HCT116 (cell line): ENCODE data around the gene RAB36. TPM values are rescaled to one million over a fixed set of nuclear protein-coding genes. Genes with fewer than 3 reads are reported as not detected.

Source experiments
- ATAC-seq: fragments of 200-7000 bp; cut with Tn5 transposase; 2 replicates; pipeline ENCODE4 v1.9.1; 2020; ENCODE audit warnings: mild to moderate bottlenecking, moderate library complexity
- BruUV-seq: library from RNA; stranded (reverse); fragments of 400-500 nt; replicated peaks from 2 replicates; lab custom pipeline; 2021; lab: Mats Ljungman, UMichigan
- CTCF ChIA-PET: fragments of 300-600 bp; sonication (Branson Sonifier 250); formaldehyde crosslinking; loops from one replicate; lab custom pipeline; 2021; ENCODE audit warnings: antibody characterized with exemption; lab: Charles Lee
- POLR2A ChIA-PET: fragments of 300-600, 350-600 bp; sonication (Branson Sonifier 250); formaldehyde crosslinking; loops from one replicate; lab custom pipeline; 2021; ENCODE audit warnings: antibody characterized with exemption; lab: Charles Lee
- RAD21 ChIA-PET, 2 experiments: fragments of 300-600 bp; sonication (Branson Sonifier 250); formaldehyde crosslinking; loops; one replicate each; lab custom pipeline; 2023; ENCODE audit warnings: low total read pairs in 2 of 2; ENCODE audit not compliant: uncharacterized antibody in 2 of 2, unreplicated experiment in 2 of 2, low non-redundant PET in 1 of 2; lab: Charles Lee
- DNase-seq: peaks from one replicate; pipeline ENCODE4 v3.0.0-alpha.2; 2010; ENCODE audit warnings: low read depth, low spot score
- H2AFZ ChIP-seq: fragments of 200-600 bp; shearing (Covaris generic), sonication (generic); 2 replicates; pipeline ENCODE4 v1.6.1; 2017; ENCODE audit warnings: low read depth, mixed run types, mixed read lengths, antibody characterized with exemption, low read length; ENCODE audit not compliant: poor library complexity, severe bottlenecking
- H3K27ac ChIP-seq: 2 replicates; pipeline ENCODE4 v1.5.1; 2012; ENCODE audit warnings: low read depth, low read length
- H3K27me3 ChIP-seq: fragments of 200-600 bp; sonication (generic); 2 replicates; pipeline ENCODE4 v1.6.1; 2016; ENCODE audit warnings: mixed run types, low read length, mixed read lengths; ENCODE audit not compliant: insufficient read depth
- H3K36me3 ChIP-seq, 2 experiments: fragments of 200-500 bp in 1 of 2; fragments of 200-600 bp in 1 of 2; sonication (Bioruptor generic) in 1 of 2; sonication (generic) in 1 of 2; 2 replicates each; pipeline versions ENCODE4 v1.5.1 to v1.6.1; 2014 to 2016; ENCODE audit warnings: low read length in 2 of 2, inconsistent platforms in 1 of 2, mixed read lengths in 1 of 2, mixed run types in 1 of 2; ENCODE audit not compliant: insufficient read depth in 2 of 2, control insufficient read depth in 1 of 2
- H3K4me1 ChIP-seq, 2 experiments: fragments of 200-600 bp in 1 of 2; sonication (generic) in 1 of 2; 2 replicates each; pipeline versions ENCODE4 v1.5.1 to v1.6.1; 2012 to 2017; ENCODE audit warnings: low read length in 2 of 2, inconsistent platforms in 1 of 2, mild to moderate bottlenecking in 1 of 2, mixed read lengths in 1 of 2, mixed run types in 1 of 2, moderate library complexity in 1 of 2; ENCODE audit not compliant: insufficient read depth in 2 of 2, control insufficient read depth in 1 of 2
- H3K4me2 ChIP-seq: fragments of 200-600 bp; sonication (generic); 2 replicates; pipeline ENCODE4 v1.6.1; 2017; ENCODE audit warnings: mixed run types, low read length, mixed read lengths
- H3K4me3 ChIP-seq, 2 experiments: fragments of 200-600 bp in 1 of 2; sonication (generic) in 1 of 2; replicated peaks in 1 of 2; 2 replicates each; pipeline ENCODE4 v1.5.1; 2011 to 2016; ENCODE audit warnings: low read length in 2 of 2, control low read depth in 1 of 2, low read depth in 1 of 2, mild to moderate bottlenecking in 1 of 2, mixed read lengths in 1 of 2, mixed run types in 1 of 2
- H3K79me2 ChIP-seq: fragments of 200-600 bp; sonication (generic); 2 replicates; pipeline ENCODE4 v1.6.1; 2017; ENCODE audit warnings: mild to moderate bottlenecking, mixed run types, low read length, moderate library complexity, mixed read lengths; ENCODE audit not compliant: insufficient read depth
- H3K9ac ChIP-seq: fragments of 200-600 bp; sonication (generic); 2 replicates; pipeline ENCODE4 v1.6.1; 2016; ENCODE audit warnings: low read length, mixed read lengths
- H3K9me2 ChIP-seq: fragments of 200-600 bp; sonication (generic), shearing (Covaris generic); 2 replicates; pipeline ENCODE4 v1.6.1; 2017; ENCODE audit warnings: mixed run types, mild to moderate bottlenecking, moderate library complexity; ENCODE audit not compliant: insufficient read depth
- H3K9me3 ChIP-seq, 2 experiments: fragments of 200-500 bp in 1 of 2; fragments of 200-600 bp in 1 of 2; sonication (Bioruptor generic) in 1 of 2; sonication (generic) in 1 of 2; 2 replicates each; pipeline ENCODE4 v1.6.1; 2014 to 2017; ENCODE audit warnings: low read length in 2 of 2, mixed read lengths in 2 of 2, inconsistent platforms in 1 of 2, low read depth in 1 of 2, mild to moderate bottlenecking in 1 of 2, mixed run types in 1 of 2, moderate library complexity in 1 of 2; ENCODE audit not compliant: control insufficient read depth in 1 of 2, insufficient read depth in 1 of 2
- H4K20me1 ChIP-seq: fragments of 200-600 bp; sonication (generic), shearing (Covaris generic); 2 replicates; pipeline ENCODE4 v1.6.1; 2017; ENCODE audit warnings: mixed run types, mild to moderate bottlenecking, moderate library complexity; ENCODE audit not compliant: insufficient read depth
- ATF3 ChIP-seq: IDR thresholded peaks from 2 replicates; pipeline ENCODE4 v1.6.1; 2012
- CBX3 ChIP-seq: IDR thresholded peaks from 2 replicates; pipeline ENCODE4 v1.6.1; 2012; ENCODE audit warnings: low read depth
- CEBPB ChIP-seq: IDR thresholded peaks from 2 replicates; pipeline ENCODE4 v1.6.1; 2012; ENCODE audit warnings: low read depth
- CTCF ChIP-seq, 3 experiments: fragments of 200-600 bp in 1 of 3; sonication (generic) in 1 of 3; IDR thresholded peaks in 2 of 3; conservative IDR thresholded peaks in 1 of 3; 2 replicates each; pipeline ENCODE4 v1.5.1; 2012 to 2017; ENCODE audit warnings: low read depth in 2 of 3, low read length in 2 of 3, antibody characterized with exemption in 1 of 3, borderline replicate concordance in 1 of 3, control low read depth in 1 of 3, mild to moderate bottlenecking in 1 of 3, mixed read lengths in 1 of 3, mixed run types in 1 of 3, moderate library complexity in 1 of 3; ENCODE audit not compliant: insufficient read depth in 1 of 3
- EGR1 ChIP-seq: IDR thresholded peaks from 2 replicates; pipeline ENCODE4 v1.6.1; 2012; ENCODE audit warnings: low read depth
- ELF1 ChIP-seq: IDR thresholded peaks from 2 replicates; pipeline ENCODE4 v1.6.1; 2012; ENCODE audit warnings: low read depth, borderline replicate concordance
- EZH2 ChIP-seq: fragments of 200-600 bp; sonication (generic); IDR thresholded peaks from 2 replicates; pipeline ENCODE4 v1.6.1; 2017; ENCODE audit warnings: antibody characterized with exemption, mixed run types
- EZH2phosphoT487 ChIP-seq: fragments of 200-600 bp; IDR thresholded peaks from 2 replicates; pipeline ENCODE4 v1.6.1; 2018; ENCODE audit warnings: antibody characterized with exemption, borderline replicate concordance
- FOSL1 ChIP-seq: IDR thresholded peaks from 2 replicates; pipeline ENCODE4 v1.6.1; 2012; ENCODE audit warnings: low read depth
- MAX ChIP-seq: IDR thresholded peaks from 2 replicates; pipeline ENCODE4 v1.6.1; 2012
- POLR2A ChIP-seq: IDR thresholded peaks from 2 replicates; pipeline ENCODE4 v1.7.0; 2011; ENCODE audit warnings: borderline replicate concordance; ENCODE audit not compliant: insufficient read depth, insufficient read length; ENCODE audit errors: extremely low read depth
- POLR2AphosphoS5 ChIP-seq: IDR thresholded peaks from 2 replicates; pipeline ENCODE4 v1.6.1; 2011; ENCODE audit warnings: mild to moderate bottlenecking, low read depth, low read length, moderate library complexity
- REST ChIP-seq: IDR thresholded peaks from 2 replicates; pipeline ENCODE4 v1.6.1; 2012; ENCODE audit warnings: low read depth
- SIN3A ChIP-seq: IDR thresholded peaks from 2 replicates; pipeline ENCODE4 v1.6.1; 2012; ENCODE audit warnings: low read depth
- SP1 ChIP-seq: IDR thresholded peaks from 2 replicates; pipeline ENCODE4 v1.6.1; 2012; ENCODE audit warnings: low read depth
- SRF ChIP-seq: IDR thresholded peaks from 2 replicates; pipeline ENCODE4 v1.6.1; 2012; ENCODE audit warnings: low read depth
- TCF7L2 ChIP-seq: IDR thresholded peaks from 2 replicates; pipeline ENCODE4 v1.7.0; 2011; ENCODE audit warnings: borderline replicate concordance, inconsistent platforms; ENCODE audit not compliant: insufficient read depth, insufficient read length; ENCODE audit errors: extremely low read depth
- YY1 ChIP-seq: IDR thresholded peaks from 2 replicates; pipeline ENCODE4 v1.6.1; 2011; ENCODE audit warnings: low read length, low read depth, moderate library complexity, mild to moderate bottlenecking; ENCODE audit not compliant: insufficient replicate concordance; ENCODE audit errors: extremely low read depth
- ZNF274 ChIP-seq: fragments of 200-500 bp; sonication (Bioruptor generic); IDR thresholded peaks from 2 replicates; pipeline ENCODE4 v1.6.1; 2014; ENCODE audit warnings: mild to moderate bottlenecking, low read depth, low read length, inconsistent platforms
- intact Hi-C: fragments of 100-400 bp; cut with micrococcal nuclease; formaldehyde crosslinking; loops from 2 replicates; pipeline ENCODE4 v1.10.0; 2022
- total RNA-seq: library from RNA; stranded (reverse); gene quantifications from one replicate; pipeline ENCODE4 v1.2.1, GENCODE V29; 2021; ENCODE audit not compliant: unreplicated experiment

The RAB36 gene
- total RNA-seq, 1 experiment from 2014 or later: 6.1 TPM

- ATAC-seq (no peak), DNase-seq (no peak)
- intact Hi-C loops: no loop called here
- POLR2A ChIA-PET: no interaction called here
- H3K9me3 ChIP-seq: no peaks in the 10 kb centered on the region
- RAD21 ChIA-PET: no interaction called here
- no peak for TF ChIP-seq POLR2A
- TF ChIP-seq CBX3: no peak
- no peak for TF ChIP-seq EZH2
- TF ChIP-seq SIN3A: no peak
- no peak for TF ChIP-seq YY1
- no peak for TF ChIP-seq EZH2phosphoT487
- TF ChIP-seq TCF7L2: no peak
- no peak for TF ChIP-seq EGR1
- no peak for TF ChIP-seq POLR2AphosphoS5
- TF ChIP-seq SP1: no peak
- no peak for TF ChIP-seq SRF
- no peak for TF ChIP-seq CEBPB
- TF ChIP-seq CTCF (IDR thresholded peaks at IDR 0.05 in 2 of 3, conservative IDR thresholded peaks at IDR 0.05 in 1 of 3; ENCODE audit: borderline replicate concordance in 1 of 3, insufficient read depth in 1 of 3, low read depth in 2 of 3, low read length in 2 of 3): no peak
- TF ChIP-seq REST: no peak
- no peak for TF ChIP-seq ATF3
- no peak for TF ChIP-seq ZNF274
- TF ChIP-seq FOSL1: no peak
- no peak for TF ChIP-seq ELF1
- TF ChIP-seq MAX: no peak
- H2AFZ ChIP-seq: no peak overlapping the region
- H3K9me2 ChIP-seq: no peaks in the 10 kb centered on the region
- H3K27me3 ChIP-seq: no peaks in the 10 kb centered on the region
- H4K20me1 ChIP-seq: no peaks in the 10 kb centered on the region
- H3K36me3 ChIP-seq: no peaks in the 10 kb centered on the region
- H3K4me3 ChIP-seq: no peak overlapping the region
- H3K4me2 ChIP-seq: no peak overlapping the region
- no peak overlapping the region for H3K27ac ChIP-seq
- H3K4me1 ChIP-seq: peaks cover 13 to 25% of the 10 kb centered on the region in 2 experiments
- H3K79me2 ChIP-seq: no peaks in the 10 kb centered on the region
- BruUV-seq: no TSS peak
- no peak overlapping the region for H3K9ac ChIP-seq
- CTCF ChIA-PET: interaction anchor here (0.7 to 0.9 kb wide), 2 partner anchors 142 to 236 kb away, joined by 3 read pairs; no protein-coding TSS in a partner anchor
Measured at GRCh38 chr22:23140385-23140784, 4.9 kb upstream of the RAB36 start.
